PC-3 (cell line): Measurements from ENCODE around the gene AMPD2.

ENCODE experiments used
- CTCF ChIP-seq: fragments of 300-600 bp; sonication (generic); conservative IDR thresholded peaks from 2 replicates; pipeline ENCODE4 v1.5.1; 2017; ENCODE audit warnings: antibody characterized with exemption, low read depth, mild to moderate bottlenecking, low read length
- EZH2 ChIP-seq: fragments of 300-600 bp; sonication (generic); IDR thresholded peaks from one replicate; pipeline ENCODE4 v1.6.1; 2017; ENCODE audit warnings: antibody characterized with exemption, mild to moderate bottlenecking, low read length; ENCODE audit not compliant: unreplicated experiment
- EZH2phosphoT487 ChIP-seq: fragments of 300-600 bp; sonication (generic); IDR thresholded peaks from 2 replicates; pipeline ENCODE4 v1.6.1; 2018; ENCODE audit warnings: mild to moderate bottlenecking, antibody characterized with exemption, low read length, borderline replicate concordance

- TF ChIP-seq CTCF (no peak), EZH2 (no peak), EZH2phosphoT487 (no peak)
Measured at GRCh38 chr1:109619576-109620400, at the start of gene AMPD2, which contains the start of gene GNAT2.
